ENCODE data around the gene DACT3.
A peak's percentile ranks its signal among the peaks of the same experiment; 100 is the strongest.

The DACT3 gene

DNA sequence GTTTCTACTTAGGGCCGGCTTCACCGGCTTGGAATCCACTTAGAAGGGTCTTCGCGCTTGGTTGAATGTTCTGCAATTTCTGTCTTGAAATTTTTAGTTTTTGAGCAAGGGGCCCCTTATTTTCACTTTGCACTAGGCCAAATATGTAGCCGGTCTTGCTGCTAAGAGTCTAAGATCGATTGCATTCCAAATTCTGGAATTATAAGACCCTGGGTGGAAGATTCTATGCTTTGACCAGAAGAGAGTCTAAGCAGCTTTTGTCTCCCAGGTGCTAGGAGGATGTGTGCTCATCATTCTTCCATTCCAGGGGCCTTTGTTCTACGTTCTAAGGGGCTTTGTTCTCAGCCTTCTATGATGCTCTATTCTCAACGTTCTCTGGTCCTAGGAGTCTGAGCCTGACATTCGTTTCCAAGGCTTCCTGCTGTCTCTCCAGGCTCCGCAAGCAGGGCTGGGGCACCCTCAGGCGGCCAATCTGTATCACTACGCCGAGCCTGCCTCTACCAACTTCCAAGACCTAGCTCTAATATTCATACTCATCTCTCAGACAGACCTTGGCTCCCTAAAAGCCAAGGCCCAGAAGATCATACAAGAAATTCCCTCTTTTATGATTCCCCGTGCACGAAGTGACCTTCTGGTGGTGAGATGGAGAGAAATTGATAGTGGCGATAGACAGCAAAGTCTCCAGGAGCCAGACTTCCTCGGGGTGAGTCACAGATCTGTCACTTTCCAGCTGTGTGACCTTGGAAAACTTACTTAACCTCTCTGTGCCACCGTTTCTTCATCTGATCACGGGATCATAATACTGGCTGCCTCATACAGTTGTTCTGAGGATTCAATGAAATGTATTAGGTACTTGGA lies 982 bp upstream of the DACT3 start:
- DNase-seq, result peak; percentile 73

GRCh38 chr19:46660551-46661019 lies 397 bp downstream of the DACT3 start:
- no peak for DNase-seq

GRCh38 chr19:46660008-46660517 lies 919 bp downstream of the DACT3 start:
- no peak for DNase-seq

DNA sequence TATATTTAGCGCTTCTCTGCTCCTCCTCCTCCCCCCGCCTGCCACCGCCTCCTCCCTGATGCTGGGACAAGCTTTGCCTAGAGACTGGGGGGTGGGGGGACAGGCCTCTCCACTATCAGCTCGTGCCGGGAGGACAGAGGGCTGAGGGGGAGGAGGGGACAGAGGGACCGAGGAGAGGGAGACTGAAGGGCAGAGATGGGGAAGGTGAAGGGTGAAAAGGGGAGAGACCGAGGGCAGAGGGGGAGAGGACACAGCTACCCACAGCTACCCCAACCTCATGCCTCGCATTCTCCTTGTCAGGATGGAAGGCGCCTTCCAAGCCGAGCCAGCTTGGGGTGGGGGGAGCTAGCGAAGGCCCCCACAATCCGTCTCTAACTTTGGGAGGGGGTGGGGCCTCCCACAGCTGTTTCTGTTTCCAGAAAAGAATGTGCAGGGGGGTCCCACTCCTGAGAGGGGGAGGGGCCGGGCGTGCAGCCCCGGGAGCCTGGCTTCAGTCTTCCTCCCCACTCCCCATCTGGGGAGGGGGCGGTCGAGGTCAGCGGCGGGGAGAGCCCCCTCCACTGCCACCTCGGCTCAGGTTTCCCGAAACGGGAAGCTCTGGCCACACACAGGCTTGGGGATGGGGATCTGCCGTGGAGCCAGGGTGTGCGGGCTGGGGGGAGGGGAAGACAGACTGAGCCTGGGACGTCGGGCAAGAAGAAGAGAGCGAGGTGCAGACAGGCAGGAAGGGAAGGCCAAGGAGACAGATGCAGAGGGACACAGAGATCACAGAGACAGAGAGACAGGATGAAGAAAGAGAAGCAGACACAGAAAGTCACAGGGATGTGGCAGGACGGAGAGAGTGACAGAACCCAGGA lies 1.6 kb downstream of the DACT3 start:
- no peak for DNase-seq

GRCh38 chr19:46656541-46656940 lies 4.4 kb downstream of the DACT3 start:
- no peak for DNase-seq

GRCh38 chr19:46654621-46655152 lies 6.3 kb downstream of the DACT3 start:
- no peak for DNase-seq

DNA sequence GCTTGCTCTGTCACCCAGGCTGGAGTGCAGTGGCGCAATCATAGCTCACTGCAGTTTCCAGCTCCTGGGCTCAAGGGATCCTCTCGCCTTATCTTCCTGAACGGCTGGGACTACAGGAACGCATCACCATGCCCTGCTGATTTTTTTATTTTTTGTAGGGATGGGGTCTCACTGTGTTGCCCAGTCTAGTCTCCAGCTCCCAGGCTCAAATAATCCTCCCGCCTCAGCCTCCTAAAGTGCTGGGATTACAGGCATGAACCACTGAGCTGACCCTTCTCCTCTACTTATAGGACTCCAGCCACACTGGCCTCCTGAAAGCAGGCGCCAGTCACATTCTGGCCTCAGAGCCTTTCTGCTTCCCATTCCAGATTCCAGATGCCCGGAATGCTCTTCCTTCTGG lies 10.5 kb downstream of the DACT3 start:
- no peak for DNase-seq

DNA sequence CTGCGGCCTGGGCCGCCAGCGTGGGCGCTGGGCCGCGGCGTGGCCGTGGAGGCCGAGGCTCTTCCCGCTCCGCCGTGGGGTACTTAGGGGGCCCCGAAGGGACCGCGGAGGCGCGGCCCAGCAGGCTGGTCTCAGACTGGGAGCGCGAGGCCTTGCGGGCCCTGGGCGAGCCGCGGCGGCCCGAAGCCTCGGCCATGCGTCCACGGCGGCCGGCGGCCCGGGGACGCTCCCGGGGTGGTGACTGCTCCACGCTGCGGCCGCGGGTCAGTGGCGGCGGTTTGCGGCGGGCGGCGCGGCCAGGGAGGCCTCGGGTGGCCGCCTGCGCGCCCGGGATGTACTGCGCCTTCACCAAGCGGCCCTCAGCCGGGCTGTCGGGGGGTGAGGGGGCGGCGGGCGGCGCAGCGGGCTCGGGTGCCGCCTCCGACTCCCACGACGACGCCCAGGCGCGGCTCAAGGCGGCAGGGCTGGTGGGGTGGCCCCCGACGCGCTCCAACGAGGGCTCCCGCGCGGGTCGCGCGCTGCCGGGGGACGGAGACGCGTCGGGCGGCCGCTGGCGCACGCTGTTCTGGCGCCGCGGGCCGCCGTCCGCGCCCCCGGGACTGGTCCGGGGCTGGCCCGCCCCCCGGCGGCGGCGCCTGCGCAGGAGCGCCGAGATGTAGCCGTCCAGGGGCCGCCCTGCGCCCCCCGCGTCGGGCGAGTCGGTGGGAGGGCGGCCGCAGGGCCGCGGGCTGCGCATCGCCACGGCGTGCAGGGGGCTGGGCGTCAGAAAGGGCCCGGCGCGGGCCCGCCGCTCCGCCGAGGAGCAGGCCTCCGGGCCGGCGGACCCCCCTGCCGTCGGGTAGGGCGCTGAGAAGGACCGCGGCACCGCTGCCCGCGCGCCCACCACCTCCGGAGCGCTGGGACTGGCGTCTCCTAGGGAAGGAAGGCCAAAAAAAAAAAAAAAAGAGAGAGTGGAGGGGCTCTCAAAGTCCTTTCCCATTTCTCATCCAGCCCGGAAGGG lies 11.7 kb downstream of the DACT3 start:
- no peak for DNase-seq

- DNase-seq, result no peak
Observed at GRCh38 chr19:46648060-46648960, 12.7 kb downstream of the DACT3 start.

DNA sequence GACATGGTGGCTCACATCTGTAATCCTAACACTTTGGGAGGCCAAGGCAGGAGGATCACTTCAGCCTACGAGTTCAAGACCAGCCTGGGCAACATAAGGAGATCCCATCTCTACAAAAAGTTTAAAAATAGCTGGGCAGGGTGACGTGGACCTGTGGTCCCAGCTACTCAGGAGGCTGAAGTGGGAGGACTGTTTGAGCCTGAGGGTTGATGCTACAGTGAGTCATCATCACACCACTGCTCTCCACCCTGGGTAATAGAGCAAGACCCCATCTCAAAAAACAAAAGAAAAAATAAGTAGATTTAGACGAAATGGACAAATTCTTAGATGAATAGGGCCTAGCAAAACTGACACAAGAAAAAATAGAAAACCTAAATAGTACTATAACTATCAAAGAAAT lies 14.6 kb downstream of the DACT3 start:
- DNase-seq, result no peak

GRCh38 chr19:46644720-46645119 lies 16.3 kb downstream of the DACT3 start:
- DNase-seq, result no peak

DNA sequence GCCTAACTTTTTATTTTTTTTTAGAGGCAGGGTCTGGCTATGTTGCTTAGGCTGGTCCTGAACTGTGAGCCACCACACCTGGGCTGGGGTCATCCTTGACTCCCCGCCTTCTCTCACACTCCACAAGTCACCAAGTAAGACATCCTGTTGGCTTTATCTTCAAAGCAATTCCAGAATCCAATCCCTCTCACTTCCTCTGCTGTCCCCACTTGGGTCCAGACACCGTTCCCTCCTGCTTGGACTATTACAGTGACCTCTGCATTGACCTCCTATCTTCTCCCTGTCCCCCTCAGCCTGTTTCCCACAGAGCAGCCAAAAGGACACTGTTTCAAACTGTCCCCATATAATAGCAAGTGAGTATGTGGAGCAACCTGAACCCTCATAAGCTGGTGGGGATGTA lies 20.3 kb downstream of the DACT3 start:
- DNase-seq, result no peak

DNA sequence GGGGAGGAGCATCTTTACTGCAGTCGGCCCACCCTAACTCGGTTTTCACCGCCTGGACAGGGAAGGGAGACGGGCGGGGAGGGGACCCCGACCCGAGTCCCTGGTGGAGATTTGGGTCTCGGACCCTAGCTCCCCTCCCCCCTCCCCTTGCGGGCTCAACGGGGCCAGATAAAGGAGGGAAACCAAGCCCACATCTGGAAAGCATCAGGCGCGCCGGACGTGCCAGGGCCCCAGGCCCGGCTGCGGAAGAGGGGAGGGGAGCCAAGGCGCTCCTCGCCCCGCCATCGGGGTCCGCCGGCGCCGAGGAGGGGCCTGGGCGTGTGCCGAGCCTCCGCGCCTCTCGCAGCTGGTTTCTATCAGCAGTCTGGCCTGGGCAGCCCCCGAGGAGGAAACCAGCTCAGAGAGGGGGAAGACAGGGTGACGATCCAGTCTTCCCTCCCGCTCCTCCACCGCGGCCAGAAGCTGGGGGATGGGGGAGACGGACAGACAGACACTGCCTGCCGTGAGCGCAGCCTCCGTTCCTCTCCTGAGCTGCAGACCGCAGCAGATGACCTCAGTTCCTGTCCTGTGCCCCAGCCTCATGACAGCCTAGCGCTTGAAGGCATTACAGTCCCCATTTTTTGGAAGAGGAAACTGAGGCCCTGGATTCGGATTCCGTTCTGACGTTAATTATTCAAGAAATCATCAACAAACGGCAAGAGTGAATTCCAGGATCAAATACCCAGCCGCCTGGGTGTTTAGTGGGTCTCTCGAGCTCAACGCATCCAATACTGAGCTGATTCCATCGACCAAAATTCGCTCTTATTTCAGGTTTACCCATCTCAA lies 21.4 kb downstream of the DACT3 start:
- no peak for DNase-seq

- DNase-seq, result no peak
Observed at GRCh38 chr19:46637224-46637623, 23.8 kb downstream of the DACT3 start.

DNA sequence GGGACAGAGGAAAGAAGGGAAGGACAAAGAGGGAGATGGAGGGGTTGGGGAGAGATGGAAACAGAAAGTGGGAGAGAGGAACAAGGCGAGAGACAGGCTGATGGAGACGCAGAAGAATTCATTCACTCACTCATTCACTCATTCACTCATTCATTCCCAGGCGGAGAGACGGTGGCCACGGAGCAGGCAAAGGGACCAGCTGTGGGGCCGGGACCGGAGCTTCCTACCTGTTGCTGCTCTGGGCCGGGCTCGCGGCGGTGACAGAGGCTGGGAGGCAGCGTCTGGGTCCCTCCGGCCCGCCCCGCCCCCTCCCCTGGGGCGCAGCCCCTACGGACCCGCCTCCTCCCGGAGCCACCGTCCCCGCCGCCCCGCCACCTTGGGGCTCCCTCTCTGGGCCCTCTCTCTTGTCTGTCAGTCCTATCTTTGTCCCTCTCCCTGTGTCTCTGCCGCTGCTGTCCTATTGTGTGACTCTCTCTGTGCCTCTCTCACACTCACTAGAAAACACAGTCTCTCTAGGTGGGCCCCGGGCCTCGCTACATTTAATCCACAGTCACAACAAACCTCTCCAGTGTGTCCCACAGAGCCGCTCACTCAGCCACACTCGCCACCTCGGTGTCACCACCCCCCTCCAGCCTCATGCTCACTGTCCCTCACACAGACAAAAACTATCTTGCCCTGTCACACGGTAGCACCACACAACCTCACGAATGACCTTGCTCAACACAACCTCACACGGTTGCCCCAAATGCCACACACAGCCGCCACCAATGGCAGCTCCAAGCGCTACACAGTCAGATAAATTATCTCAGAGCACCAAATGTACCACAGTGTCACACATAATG lies 24.8 kb downstream of the DACT3 start, which contains the start of gene GNG8:
Gene GNG8 (minus strand): TSS at position 283 of the 842 bp plus-strand sequence. CDS start 1,520 bp downstream, outside the sequence.
- no peak for DNase-seq

DNA sequence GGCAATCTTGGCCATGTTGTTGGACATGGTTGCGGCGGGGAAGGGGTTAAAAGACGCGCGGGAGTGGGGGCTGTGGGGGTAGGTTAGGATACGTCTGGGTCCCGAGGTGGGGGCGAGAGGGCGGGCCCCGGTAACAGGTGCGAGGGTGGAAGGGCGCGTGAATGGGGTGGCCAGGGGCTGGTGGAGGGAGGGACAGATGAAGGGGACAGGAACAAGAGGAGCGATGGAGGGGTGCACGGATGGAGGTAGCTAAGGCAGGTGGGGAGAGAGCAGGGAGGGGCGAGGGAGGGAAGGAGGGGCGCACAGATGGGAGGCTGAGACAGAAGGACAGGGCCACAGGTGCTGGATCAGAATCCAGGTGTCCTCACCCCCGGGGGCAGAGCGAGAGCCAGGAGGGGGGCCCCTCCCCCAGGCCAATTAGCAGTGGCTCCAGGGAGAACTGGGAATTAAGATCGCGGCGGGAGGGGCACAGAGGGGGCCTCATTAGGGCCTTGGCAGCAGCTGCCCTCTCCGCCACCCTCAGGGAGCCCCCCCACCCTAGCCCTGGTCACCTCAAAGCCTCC lies 26.2 kb downstream of the DACT3 start:
- DNase-seq, result no peak

- DNase-seq, result peak; percentile 98
Observed at GRCh38 chr19:46634045-46634655, 26.8 kb downstream of the DACT3 start.

DNA sequence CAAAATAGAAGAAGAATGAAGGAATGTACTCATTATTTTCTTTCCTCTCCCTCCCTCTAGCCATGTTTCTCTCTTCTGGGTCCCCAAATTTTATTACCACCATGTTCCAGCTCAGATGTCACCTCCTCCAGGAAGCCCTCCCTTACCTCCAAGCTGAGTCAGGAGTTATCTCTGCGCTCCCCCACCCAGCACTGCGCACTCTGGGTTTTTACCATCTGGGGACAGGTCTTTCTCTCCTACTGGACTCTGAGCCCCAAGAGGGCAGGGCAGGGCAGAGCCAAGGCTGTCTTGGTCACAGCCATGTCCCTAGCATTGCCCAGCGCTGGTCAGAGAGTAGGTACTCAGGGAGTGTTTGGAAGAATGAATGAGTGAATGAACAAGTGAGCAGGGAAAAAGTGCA lies 27.9 kb downstream of the DACT3 start:
- DNase-seq, result no peak
